Body of pancreas (tissue), 4 donors: ENCODE measurements around the gene SMR3B. TPM values are rescaled to one million over a fixed set of nuclear protein-coding genes. Genes with fewer than 3 reads are reported as not detected.

Source experiments
- ATAC-seq: fragments of 150-250 bp; one replicate; pipeline ENCODE4 v1.9.1; 2016
- DNase-seq, 4 donors: peaks; one replicate each; pipeline ENCODE4 v3.0.0-alpha.2; 2019
- H3K27ac ChIP-seq, 4 donors: fragments of 200-600 bp; sonication (generic); 1 replicate in 3 of 4; 2 replicates in 1 of 4; pipeline versions ENCODE4 v1.5.1 to v1.6.1; 2016 to 2019; ENCODE audit warnings: mild to moderate bottlenecking in 1 of 4, mixed read lengths in 1 of 4, moderate library complexity in 1 of 4
- H3K27me3 ChIP-seq, 2 donors: fragments of 200-600 bp; sonication (generic); one replicate each; pipeline ENCODE4 v1.6.0; 2016; ENCODE audit warnings: mild to moderate bottlenecking in 1 of 2
- H3K36me3 ChIP-seq, 2 donors: fragments of 200-600 bp; sonication (generic); replicated peaks in 1 of 2; 2 replicates each; pipeline ENCODE4 v1.5.1; 2016; ENCODE audit warnings: low read depth in 2 of 2; ENCODE audit not compliant: insufficient read depth in 1 of 2
- H3K4me1 ChIP-seq: fragments of 200-600 bp; sonication (generic); one replicate; pipeline ENCODE4 v1.6.0; 2016
- H3K4me3 ChIP-seq, 2 donors: fragments of 200-600 bp; sonication (generic); 1 replicate in 1 of 2; 2 replicates in 1 of 2; pipeline ENCODE4 v1.5.1; 2016 to 2019
- H3K9me3 ChIP-seq, 3 donors: fragments of 200-600 bp; sonication (generic); 1 replicate in 2 of 3; 2 replicates in 1 of 3; pipeline ENCODE4 v1.5.1; 2016
- POLR2A ChIP-seq, 3 donors: fragments of 450-650 bp; IDR thresholded peaks; one replicate each; pipeline ENCODE4 v1.6.1; 2016; ENCODE audit warnings: antibody characterized with exemption in 3 of 3, mild to moderate bottlenecking in 2 of 3
- WGBS, 2 donors: methylation state at CpG; one replicate each; pipeline ENCODE4 v1.1.5; 2017; 5-methylcytosine and 5-hydroxymethylcytosine counted together
- intact Hi-C: fragments of 100-400 bp; cut with DNase I; formaldehyde crosslinking; loops from one replicate; pipeline ENCODE4 v1.15.1; 2023
- total RNA-seq, 2 donors: library from RNA; depleted of rRNA; stranded (reverse); fragments of >200 nt; gene quantifications; one replicate each; pipeline ENCODE4 v1.1.0, GENCODE V29; 2016
- TF ChIP-seq, protein P1 (sequence below), 7 experiments: fragments of 450-650 bp in 4 of 7; fragments of 200-600 bp in 3 of 7; sonication (generic) in 3 of 7; IDR thresholded peaks; one replicate each; pipeline ENCODE4 v1.5.1; 2016 to 2019; ENCODE audit warnings: antibody characterized with exemption in 7 of 7

Gene SMR3B
- total RNA-seq, 2 donors from 2014 or later: not detected

- intact Hi-C loops: no loop called here
- H3K4me3 ChIP-seq: no peak overlapping the region
- H3K4me1 ChIP-seq: no peaks in the 10 kb centered on the region
- no peaks in the 10 kb centered on the region for H3K36me3 ChIP-seq
- TF ChIP-seq, protein P1, sequence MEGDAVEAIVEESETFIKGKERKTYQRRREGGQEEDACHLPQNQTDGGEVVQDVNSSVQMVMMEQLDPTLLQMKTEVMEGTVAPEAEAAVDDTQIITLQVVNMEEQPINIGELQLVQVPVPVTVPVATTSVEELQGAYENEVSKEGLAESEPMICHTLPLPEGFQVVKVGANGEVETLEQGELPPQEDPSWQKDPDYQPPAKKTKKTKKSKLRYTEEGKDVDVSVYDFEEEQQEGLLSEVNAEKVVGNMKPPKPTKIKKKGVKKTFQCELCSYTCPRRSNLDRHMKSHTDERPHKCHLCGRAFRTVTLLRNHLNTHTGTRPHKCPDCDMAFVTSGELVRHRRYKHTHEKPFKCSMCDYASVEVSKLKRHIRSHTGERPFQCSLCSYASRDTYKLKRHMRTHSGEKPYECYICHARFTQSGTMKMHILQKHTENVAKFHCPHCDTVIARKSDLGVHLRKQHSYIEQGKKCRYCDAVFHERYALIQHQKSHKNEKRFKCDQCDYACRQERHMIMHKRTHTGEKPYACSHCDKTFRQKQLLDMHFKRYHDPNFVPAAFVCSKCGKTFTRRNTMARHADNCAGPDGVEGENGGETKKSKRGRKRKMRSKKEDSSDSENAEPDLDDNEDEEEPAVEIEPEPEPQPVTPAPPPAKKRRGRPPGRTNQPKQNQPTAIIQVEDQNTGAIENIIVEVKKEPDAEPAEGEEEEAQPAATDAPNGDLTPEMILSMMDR (IDR thresholded peaks at IDR 0.05): no peak
- TF ChIP-seq POLR2A (IDR thresholded peaks at IDR 0.05): no peak
- no peaks in the 10 kb centered on the region for H3K27me3 ChIP-seq
- DNase-seq (no peak), ATAC-seq (no peak)
- H3K9me3 ChIP-seq: no peaks in the 10 kb centered on the region
- 45 to 64% methylated on average over 6 to 7 of the region's 7 CpGs for WGBS, 2 donors
- no peak overlapping the region for H3K27ac ChIP-seq
These were observed 54.3 kb downstream of the SMR3B start for GRCh38 chr4:70437197-70437596.

Other genes starting within 250 kb of the SMR3B start
- not detected for gene PRR27, start 228.9 kb upstream of the SMR3B start, total RNA-seq
- 1 to 10 TPM in 1 of 2 donors, not detected in 1; 2.6 TPM for gene ODAM, start 187.4 kb upstream of the SMR3B start, total RNA-seq
- gene FDCSP, start 157.0 kb upstream of the SMR3B start, total RNA-seq: not detected
- gene CSN3, start 140.5 kb upstream of the SMR3B start, total RNA-seq: not detected
- gene CABS1, start 48.1 kb upstream of the SMR3B start, total RNA-seq: not detected
- not detected for gene SMR3A, start 22.4 kb upstream of the SMR3B start, total RNA-seq
- gene OPRPN, start 14.8 kb downstream of the SMR3B start, total RNA-seq: 1 to 10 TPM in 1 of 2 donors, not detected in 1; 2.1 TPM
- not detected for gene MUC7, start 89.1 kb downstream of the SMR3B start, total RNA-seq
- not detected for gene AMTN, start 135.4 kb downstream of the SMR3B start, total RNA-seq
- not detected for gene AMBN, start 209.1 kb downstream of the SMR3B start, total RNA-seq
- gene ENAM, start 245.6 kb downstream of the SMR3B start, total RNA-seq: 1 to 10 TPM in 1 of 2 donors, under 1 TPM in 1; 0.99 to 2.3 TPM